T-helper 9 cell (primary cell): ENCODE measurements around the gene PTDSS2.
"Not testable (repeated sequence)": the region's sequence is repeated elsewhere in the genome, so short reads cannot be mapped to it uniquely, and the experiment has no call there.

Experiments
- DNase-seq: peaks from one replicate; pipeline ENCODE4 v3.0.0-alpha.2; 2020
- total RNA-seq, 2 donors: gene quantifications; one replicate each; lab custom pipeline; 2026; lab: John Stamatoyannopoulos, UW

Gene PTDSS2
- total RNA-seq = 13.0 to 22.0 reads per million in 2 donors

DNA sequence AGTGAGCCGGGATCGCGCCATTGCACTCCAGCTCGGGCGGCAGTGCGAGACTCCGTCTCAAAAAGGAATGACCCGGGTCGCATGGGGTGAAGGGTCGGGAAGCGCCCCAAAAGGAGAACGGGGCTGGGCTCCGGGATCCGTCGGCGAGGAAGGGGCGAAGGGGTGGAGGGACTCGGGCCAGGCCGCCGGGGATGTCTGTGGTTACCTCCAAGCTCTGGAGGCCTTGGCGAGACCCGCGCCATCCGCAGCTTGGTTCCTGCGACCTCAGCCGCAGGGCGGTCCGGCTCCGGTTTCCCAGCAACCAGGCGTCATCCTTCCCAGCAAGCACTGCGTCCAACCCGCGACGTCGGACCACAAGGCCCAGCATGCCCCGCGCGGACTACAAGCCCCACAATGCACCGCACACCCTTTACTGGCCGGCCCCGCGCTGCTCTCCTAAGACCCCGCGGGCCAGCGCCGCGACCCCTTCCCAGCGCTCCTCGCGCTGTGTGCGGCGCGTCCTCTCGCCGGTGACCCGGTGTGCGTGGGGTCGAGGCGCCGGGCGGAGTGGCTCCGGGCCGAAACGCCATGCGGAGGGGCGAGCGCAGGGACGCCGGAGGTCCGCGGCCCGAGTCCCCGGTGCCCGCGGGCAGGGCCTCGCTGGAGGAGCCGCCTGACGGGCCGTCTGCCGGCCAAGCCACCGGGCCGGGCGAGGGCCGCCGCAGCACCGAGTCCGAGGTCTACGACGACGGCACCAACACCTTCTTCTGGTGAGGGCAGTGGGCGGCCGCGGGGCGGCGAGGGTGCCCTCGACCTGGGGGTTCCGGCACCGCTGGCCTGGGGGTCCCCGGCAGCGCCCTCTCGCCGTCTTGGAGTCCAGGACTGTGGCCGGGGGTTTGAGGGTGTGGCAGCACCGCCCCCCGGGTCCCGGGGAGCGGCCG lies at the start of gene PTDSS2:
PTDSS2 (plus strand) TSS at position 391 of the 920 bp plus-strand sequence; CDS start at position 568, 177 bp downstream.
- peak; percentile 92 for DNase-seq

DNA sequence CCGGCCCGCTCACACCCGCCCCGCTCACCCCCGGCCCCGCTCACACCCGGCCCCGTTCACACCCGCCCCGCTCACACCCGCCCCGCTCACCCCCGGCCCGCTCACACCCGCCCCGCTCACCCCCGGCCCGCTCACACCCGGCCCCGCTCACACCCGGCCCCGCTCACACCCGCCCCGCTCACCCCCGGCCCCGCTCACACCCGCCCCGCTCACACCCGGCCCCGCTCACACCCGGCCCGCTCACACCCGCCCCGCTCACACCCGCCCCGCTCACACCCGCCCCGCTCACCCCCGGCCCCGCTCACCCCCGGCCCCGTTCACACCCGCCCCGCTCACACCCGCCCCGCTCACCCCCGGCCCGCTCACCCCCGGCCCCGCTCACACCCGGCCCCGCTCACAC lies 48.9 kb upstream of the PTDSS2 start:
- not testable (repeated sequence) for DNase-seq

DNA sequence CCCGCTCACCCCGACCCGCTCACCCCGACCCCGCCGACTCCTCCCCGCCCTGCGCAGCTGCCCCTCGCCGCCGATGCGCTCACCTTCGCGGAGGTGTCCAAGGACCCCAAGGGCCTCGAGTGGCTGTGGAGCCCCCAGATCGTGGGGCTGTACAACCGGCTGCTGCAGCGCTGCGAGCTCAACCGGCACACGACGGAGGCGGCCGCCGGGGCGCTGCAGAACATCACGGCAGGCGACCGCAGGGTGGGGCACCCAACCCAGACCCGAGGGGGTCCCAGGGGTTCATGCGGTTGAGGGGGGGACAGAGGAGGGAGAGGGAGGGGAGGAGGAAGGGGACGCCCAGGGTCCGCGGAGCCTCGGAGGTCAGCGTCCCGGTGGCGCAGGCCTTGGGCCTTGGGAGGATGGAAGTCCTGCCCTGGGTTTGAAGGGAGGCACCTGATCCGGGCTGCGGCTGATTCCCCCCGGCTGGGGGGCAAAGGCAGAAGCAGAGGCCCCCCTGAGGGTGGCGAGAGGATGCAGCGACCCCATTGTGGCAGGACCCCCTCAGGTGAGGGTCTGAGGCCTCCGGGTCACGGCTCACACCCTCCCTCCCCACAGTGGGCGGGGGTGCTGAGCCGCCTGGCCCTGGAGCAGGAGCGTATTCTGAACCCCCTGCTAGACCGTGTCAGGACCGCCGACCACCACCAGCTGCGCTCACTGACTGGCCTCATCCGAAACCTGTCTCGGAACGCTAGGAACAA lies 46.9 kb upstream of the PTDSS2 start:
- no peak for DNase-seq

- DNase-seq = no peak
These were observed 46.2 kb upstream of the PTDSS2 start for GRCh38 chr11:403761-404431.

DNA sequence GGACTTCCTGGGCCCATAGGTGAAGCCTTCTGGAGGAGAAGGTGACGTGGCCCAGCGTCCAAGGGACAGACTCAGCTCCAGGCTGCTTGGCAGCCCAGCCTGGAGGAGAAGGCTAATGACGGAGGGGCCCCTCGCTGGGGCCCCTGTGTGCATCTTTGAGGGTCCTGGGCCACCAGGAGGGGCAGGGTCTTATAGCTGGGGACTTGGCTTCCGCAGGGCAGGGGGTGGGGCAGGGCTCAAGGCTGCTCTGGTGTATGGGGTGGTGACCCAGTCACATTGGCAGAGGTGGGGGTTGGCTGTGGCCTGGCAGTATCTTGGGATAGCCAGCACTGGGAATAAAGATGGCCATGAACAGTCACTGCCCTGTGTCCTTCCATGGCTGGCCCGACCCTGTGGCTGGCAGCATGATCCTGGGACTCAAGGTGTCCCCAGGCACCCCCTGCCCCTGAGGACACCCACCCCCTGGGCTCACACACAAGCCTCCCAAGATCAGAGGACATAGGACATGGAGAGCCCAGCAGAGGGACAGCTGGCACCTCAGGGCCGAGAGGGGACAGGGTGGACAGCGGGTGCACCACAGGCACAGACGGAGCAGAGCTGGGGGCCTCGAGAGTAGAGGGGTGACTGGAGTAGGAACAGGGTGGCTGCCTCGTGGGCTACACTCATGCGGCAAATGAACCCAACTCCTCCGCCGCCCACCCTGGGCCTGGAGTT lies 45.4 kb upstream of the PTDSS2 start:
- no peak for DNase-seq

GRCh38 chr11:405323-405953 lies 44.6 kb upstream of the PTDSS2 start:
- DNase-seq = no peak

- DNase-seq = no peak
These were observed 43.9 kb upstream of the PTDSS2 start for GRCh38 chr11:405954-406795.

- DNase-seq = peak; percentile 93
These were observed 43.1 kb upstream of the PTDSS2 start for GRCh38 chr11:406796-407650.

- DNase-seq = no peak
These were observed 42.4 kb upstream of the PTDSS2 start for GRCh38 chr11:407651-408123.

GRCh38 chr11:408154-409007 lies 41.7 kb upstream of the PTDSS2 start:
- DNase-seq = no peak

- DNase-seq = no peak
These were observed 41.0 kb upstream of the PTDSS2 start for GRCh38 chr11:409008-409599.

DNA sequence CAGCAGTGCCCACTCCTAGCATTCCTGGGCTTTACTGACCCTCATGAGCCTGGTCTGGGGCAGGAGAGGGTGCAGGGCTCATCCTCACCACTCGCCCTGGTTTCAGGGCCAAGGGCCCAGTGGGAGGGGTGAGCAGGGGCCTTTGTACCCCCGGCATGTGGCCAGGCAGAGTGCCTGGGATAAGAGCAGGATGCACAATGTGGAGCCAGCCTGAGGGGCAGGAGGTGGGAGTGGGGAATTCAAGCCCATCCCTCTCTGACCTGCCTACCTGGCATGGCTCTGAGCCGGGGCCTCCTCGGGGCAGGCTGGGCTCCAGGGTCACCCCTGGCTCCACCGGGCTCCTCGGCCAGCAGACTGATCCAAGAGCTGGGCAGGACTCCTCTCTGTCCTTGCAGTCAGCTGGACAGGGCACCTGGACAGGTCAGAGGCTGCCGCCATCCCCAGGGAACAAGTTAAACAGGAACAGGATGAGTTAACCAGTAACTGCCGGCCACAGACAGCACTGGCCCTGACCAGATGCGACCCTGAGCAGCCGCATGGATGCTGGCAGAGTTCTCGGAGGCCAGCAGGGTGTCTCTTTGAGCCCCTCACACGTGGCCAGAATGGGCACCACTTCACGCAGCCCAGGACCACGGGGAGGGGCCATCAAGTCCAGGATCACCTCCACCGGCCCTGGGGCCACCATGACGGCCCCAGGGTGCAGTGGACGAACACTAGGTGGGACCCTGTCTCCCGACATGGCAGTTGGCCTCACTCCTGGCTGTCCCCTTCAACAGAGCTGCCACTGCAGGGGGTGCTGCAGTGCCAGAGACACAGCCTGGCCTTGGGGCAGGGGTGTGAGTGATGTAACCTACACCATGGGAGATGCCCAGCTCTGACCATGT lies 40.2 kb upstream of the PTDSS2 start:
- no peak for DNase-seq

- DNase-seq = not testable (repeated sequence)
These were observed 39.4 kb upstream of the PTDSS2 start for GRCh38 chr11:410711-411110.

- DNase-seq = not testable (repeated sequence)
These were observed 38.6 kb upstream of the PTDSS2 start for GRCh38 chr11:411520-411919.

DNA sequence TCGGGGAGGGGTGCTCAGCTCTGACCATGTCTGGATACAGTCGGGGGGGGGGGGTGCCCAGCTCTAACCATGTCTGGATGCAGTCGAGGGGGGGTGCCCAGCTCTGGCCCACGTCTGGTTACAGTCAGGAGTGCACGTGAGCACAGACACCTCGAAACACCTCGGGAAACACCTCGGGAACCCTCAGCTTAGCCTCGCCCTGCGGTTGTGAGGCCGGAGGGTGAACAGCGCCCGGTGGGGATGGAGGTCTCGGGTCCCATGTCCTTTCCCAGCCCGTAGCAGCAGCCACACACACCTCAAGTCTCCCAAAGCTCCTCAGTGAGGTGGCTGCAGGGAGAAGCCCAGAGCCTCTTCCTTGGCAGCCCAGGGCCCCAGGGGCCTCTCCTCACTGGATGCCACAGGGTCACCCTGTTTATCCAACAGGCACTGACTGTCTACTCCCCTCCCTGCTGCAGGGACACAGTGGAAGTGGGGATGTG lies 37.4 kb upstream of the PTDSS2 start:
- DNase-seq = no peak

- DNase-seq = no peak
These were observed 36.7 kb upstream of the PTDSS2 start for GRCh38 chr11:413120-414081.
